WTC11 (cell line): ENCODE results near the gene PPHLN1. TPM values are rescaled to one million over a fixed set of nuclear protein-coding genes. Genes with fewer than 3 reads are reported as not detected.

Experiments used
- ATAC-seq: fragments of 200-7000 bp; cut with Tn5 transposase; 2 replicates; pipeline ENCODE4 v1.10.0; 2021; ENCODE audit warnings: mild to moderate bottlenecking, moderate library complexity
- Bru-seq: library from RNA; stranded (reverse); fragments of 400-500 nt; gene quantifications from one replicate; lab custom pipeline; 2021; lab: Mats Ljungman, UMichigan
- CTCF ChIA-PET: fragments of 300-600 bp; sonication (Branson Sonifier 250); formaldehyde crosslinking; loops from one replicate; lab custom pipeline; 2021; ENCODE audit warnings: antibody characterized with exemption; lab: Charles Lee
- POLR2A ChIA-PET: fragments of 350-600 bp; sonication (Branson Sonifier 250); formaldehyde crosslinking; loops from one replicate; lab custom pipeline; 2021; ENCODE audit warnings: antibody characterized with exemption; lab: Charles Lee
- DNase-seq: peaks from one replicate; pipeline ENCODE4 v3.0.0; 2021; ENCODE audit warnings: low spot score
- H3K27ac Mint-ChIP-seq: 2 replicates; pipeline ENCODE4 v1.8.0; 2021; ENCODE audit warnings: mixed read lengths
- H3K27me3 Mint-ChIP-seq: 2 replicates; pipeline ENCODE4 v1.8.0; 2021; ENCODE audit warnings: low read depth, mild to moderate bottlenecking, moderate library complexity, mixed read lengths
- H3K36me3 Mint-ChIP-seq: 2 replicates; pipeline ENCODE4 v1.8.0; 2021; ENCODE audit warnings: mixed read lengths
- H3K4me1 Mint-ChIP-seq: 2 replicates; pipeline ENCODE4 v1.8.0; 2022; ENCODE audit warnings: mixed read lengths
- H3K4me3 Mint-ChIP-seq: 2 replicates; pipeline ENCODE4 v1.8.0; 2021; ENCODE audit warnings: mild to moderate bottlenecking, moderate library complexity, mixed read lengths
- H3K9me3 Mint-ChIP-seq: 2 replicates; pipeline ENCODE4 v1.8.0; 2021; ENCODE audit warnings: mixed read lengths
- AR ChIP-seq: fragments of 250-450 bp; sonication (Bioruptor Pico); IDR thresholded peaks from 2 replicates; pipeline ENCODE4 v1.9.0; 2021; ENCODE audit warnings: mild to moderate bottlenecking
- ATF2 ChIP-seq: sonication (generic); formaldehyde crosslinking; IDR thresholded peaks from 2 replicates; pipeline ENCODE4 v1.8.1; 2022; ENCODE audit warnings: low read depth, missing genetic modification reagents, borderline replicate concordance
- CBFB ChIP-seq: sonication (generic); formaldehyde crosslinking; IDR thresholded peaks from 2 replicates; pipeline ENCODE4 v1.8.1; 2022; ENCODE audit warnings: mild to moderate bottlenecking, low read depth, missing genetic modification reagents
- CREM ChIP-seq: sonication (generic); formaldehyde crosslinking; IDR thresholded peaks from 2 replicates; pipeline ENCODE4 v1.8.1; 2022; ENCODE audit warnings: mild to moderate bottlenecking, missing genetic modification reagents, moderate library complexity
- EMX1 ChIP-seq: fragments of 250-450 bp; sonication (Bioruptor Pico); IDR thresholded peaks from 2 replicates; pipeline ENCODE4 v1.8.0; 2021; ENCODE audit warnings: mild to moderate bottlenecking
- ETV6 ChIP-seq: sonication (generic); formaldehyde crosslinking; IDR thresholded peaks from 2 replicates; pipeline ENCODE4 v1.8.1; 2022; ENCODE audit warnings: mild to moderate bottlenecking, missing genetic modification reagents
- FOXP4 ChIP-seq: sonication (generic); formaldehyde crosslinking; IDR thresholded peaks from 2 replicates; pipeline ENCODE4 v1.8.0; 2022; ENCODE audit warnings: mild to moderate bottlenecking, missing genetic modification reagents
- GTF2I ChIP-seq: fragments of 250-450 bp; sonication (Bioruptor Pico); conservative IDR thresholded peaks from 2 replicates; pipeline ENCODE4 v1.4.0; 2021; ENCODE audit warnings: mild to moderate bottlenecking
- HMGXB4 ChIP-seq: sonication (generic); formaldehyde crosslinking; IDR thresholded peaks from 2 replicates; pipeline ENCODE4 v1.8.1; 2023; ENCODE audit warnings: mild to moderate bottlenecking, moderate library complexity, missing genetic modification reagents
- JAZF1 ChIP-seq: fragments of 250-450 bp; sonication (Bioruptor Pico); IDR thresholded peaks from 2 replicates; pipeline ENCODE4 v1.9.0; 2021; ENCODE audit warnings: moderate library complexity, mild to moderate bottlenecking, inconsistent platforms
- NFE2L1 ChIP-seq: sonication (generic); formaldehyde crosslinking; IDR thresholded peaks from 2 replicates; pipeline ENCODE4 v1.8.1; 2023; ENCODE audit warnings: missing genetic modification reagents
- NFYB ChIP-seq: sonication (generic); formaldehyde crosslinking; conservative IDR thresholded peaks from 2 replicates; pipeline ENCODE4 v1.8.0; 2022; ENCODE audit warnings: low read depth, missing genetic modification reagents
- NR2C2 ChIP-seq: sonication (generic); formaldehyde crosslinking; IDR thresholded peaks from 2 replicates; pipeline ENCODE4 v1.8.0; 2022; ENCODE audit warnings: mild to moderate bottlenecking, missing genetic modification reagents
- PREB ChIP-seq: sonication (generic); formaldehyde crosslinking; IDR thresholded peaks from 2 replicates; pipeline ENCODE4 v1.8.1; 2022; ENCODE audit warnings: mild to moderate bottlenecking, missing genetic modification reagents, moderate library complexity, borderline replicate concordance
- SP1 ChIP-seq: sonication (generic); formaldehyde crosslinking; conservative IDR thresholded peaks from 2 replicates; pipeline ENCODE4 v1.8.1; 2022; ENCODE audit warnings: missing genetic modification reagents
- TCF7 ChIP-seq: sonication (generic); formaldehyde crosslinking; IDR thresholded peaks from 2 replicates; pipeline ENCODE4 v1.8.0; 2022; ENCODE audit warnings: mild to moderate bottlenecking, low read depth, missing genetic modification reagents, moderate library complexity
- USF1 ChIP-seq: sonication (generic); formaldehyde crosslinking; IDR thresholded peaks from 2 replicates; pipeline ENCODE4 v1.8.0; 2022; ENCODE audit warnings: mild to moderate bottlenecking, missing genetic modification reagents
- ZNF232 ChIP-seq: sonication (generic); formaldehyde crosslinking; IDR thresholded peaks from 2 replicates; pipeline ENCODE4 v1.8.0; 2022; ENCODE audit warnings: mild to moderate bottlenecking, missing genetic modification reagents
- ZNF416 ChIP-seq: fragments of 250-450 bp; sonication (Bioruptor Pico); IDR thresholded peaks from 2 replicates; pipeline ENCODE4 v1.9.0; 2021; ENCODE audit warnings: mild to moderate bottlenecking, inconsistent platforms
- ZNF532 ChIP-seq: fragments of 250-450 bp; sonication (Bioruptor Pico); IDR thresholded peaks from 2 replicates; pipeline ENCODE4 v1.9.0; 2021; ENCODE audit warnings: mild to moderate bottlenecking, borderline replicate concordance
- long read RNA-seq, 3 experiments: library from RNA in 1 of 3; library from capped mRNA in 1 of 3; library from polyadenylated mRNA in 1 of 3; unstranded in 2 of 3; stranded (forward) in 1 of 3; transcript quantifications; one replicate each; pipeline ENCODE4 v2.0.0, GENCODE V29; 2021
- total RNA-seq: library from RNA; stranded (reverse); gene quantifications from 3 replicates; pipeline ENCODE4 v1.2.3, GENCODE V29; 2021

PPHLN1 gene
- total RNA-seq: 61.1 to 64.6 TPM (median 61.7 TPM) in 3 replicates
- Bru-seq, nascent RNA: percentile 77 among the genes with signal in this experiment
- long read RNA-seq, experiment 1, full-length matches to known transcripts: 78 of 192 reads
- long read RNA-seq, experiment 1, partial matches to known transcripts: 28 of 192 reads
- long read RNA-seq, experiment 1, other reads (novel, unspliced or antisense): 86 of 192 reads
- long read RNA-seq, experiment 2, full-length matches to known transcripts: 23 of 60 reads
- long read RNA-seq, experiment 2, partial matches to known transcripts: 22 of 60 reads
- long read RNA-seq, experiment 2, other reads (novel, unspliced or antisense): 15 of 60 reads
- long read RNA-seq, experiment 3, transcript PPHLN1-214 (4 exons, 847 nt): minor isoform, 10 of 333 reads
- long read RNA-seq, experiment 3, transcript PPHLN1-204 (10 exons, 1,643 nt): minor isoform, 28 of 333 reads
- long read RNA-seq, experiment 3, transcript PPHLN1-224 (10 exons, 1,863 nt): minor isoform, 18 of 333 reads
- long read RNA-seq, experiment 3, transcript PPHLN1-208 (9 exons, 1,583 nt): major isoform, 104 of 333 reads
- long read RNA-seq, experiment 3, partial matches to known transcripts: 42 of 333 reads
- long read RNA-seq, experiment 3, other reads (novel, unspliced or antisense): 117 of 333 reads

- Mint-ChIP-seq H3K27ac (peak within 1 kb of the TSS; percentile 99), H3K4me3 (peak within 1 kb of the TSS; percentile 99), H3K27me3 (no peaks in the 10 kb centered on the region), H3K4me1 (peaks cover 28% of the 10 kb centered on the region), H3K9me3 (no peaks in the 10 kb centered on the region), H3K36me3 (peaks cover 6% of the 10 kb centered on the region; the same call in 1 of the 2 replicates)
- POLR2A ChIA-PET: no interaction called here
- ATAC-seq (peak; percentile 97), DNase-seq (peak; percentile 86)
- CTCF ChIA-PET: interaction anchor here (0.9 to 1.5 kb wide), 3 partner anchors 46 to 157 kb away, joined by 3 read pairs; no protein-coding TSS in a partner anchor
- TF ChIP-seq ZNF416 (CRISPR knock-in tag) (no peak), AR (CRISPR knock-in tag) (no peak), JAZF1 (CRISPR knock-in tag) (no peak), NFE2L1 (CRISPR knock-in tag) (no peak), USF1 (0 out of 2 replicates have a peak, but pooled peaks have one; percentile 22), HMGXB4 (CRISPR knock-in tag) (peak; percentile 53; the same call in 1 of the 2 replicates), NR2C2 (no peak), NFYB (CRISPR knock-in tag) (no peak), FOXP4 (CRISPR knock-in tag) (no peak), ZNF232 (CRISPR knock-in tag) (no peak), CBFB (CRISPR knock-in tag) (no peak), ETV6 (0 out of 2 replicates have a peak, but pooled peaks have one; percentile 29), SP1 (CRISPR knock-in tag) (peak; percentile 34; the same call in 1 of the 2 replicates), ZNF532 (CRISPR knock-in tag) (no peak), PREB (no peak), GTF2I (CRISPR knock-in tag) (no peak), EMX1 (CRISPR knock-in tag) (no peak), ATF2 (CRISPR knock-in tag) (no peak), TCF7 (CRISPR knock-in tag) (no peak), CREM (CRISPR knock-in tag) (peak; percentile 92)
Measured at GRCh38 chr12:42325653-42326474, at the start of gene PPHLN1, which contains the start of gene ZCRB1. Gene PPHLN1 (plus strand): TSS chr12:42326167. CDS start chr12:42335903, 9,736 bp downstream. Gene ZCRB1 (minus strand): TSS chr12:42326094. CDS start chr12:42324102, 1,992 bp downstream.
